NCI-H1417 treated with DMSO at 0.1 percent for 48 hours (cell line): ENCODE data around the gene ITPRID1.
A peak's percentile ranks its signal among the peaks of the same experiment; 100 is the strongest.

Experiments used
- DNase-seq: peaks from one replicate; lab custom pipeline; 2025; lab: John Stamatoyannopoulos, UW

The ITPRID1 gene

DNA sequence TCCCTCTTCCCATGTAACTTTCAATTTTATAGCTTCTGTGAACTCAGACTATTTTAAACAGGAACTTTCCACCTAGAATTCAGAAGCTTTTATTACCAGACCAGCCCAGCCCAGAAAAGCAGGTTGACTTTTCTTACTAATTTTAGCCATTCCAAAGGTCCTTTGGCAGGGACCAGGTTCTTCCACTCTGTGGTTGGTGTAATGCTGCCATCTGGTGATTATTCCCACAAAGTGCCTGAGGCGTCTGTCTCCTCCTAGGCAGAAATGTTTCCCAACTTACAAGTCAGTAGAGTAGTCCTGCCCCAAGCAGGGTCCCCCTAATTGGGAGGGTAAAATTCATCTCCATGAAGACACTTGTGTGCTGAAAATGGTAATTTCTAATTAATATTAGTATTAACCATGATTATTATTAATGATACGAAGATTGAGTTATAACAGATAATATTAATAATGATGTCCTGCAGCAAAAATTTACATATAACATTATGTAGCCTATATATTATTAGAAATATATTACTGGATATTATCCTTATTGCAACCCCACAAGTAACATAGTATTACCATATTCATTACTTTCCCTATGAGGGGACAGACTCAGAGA is 120.1 kb downstream of the ITPRID1 start:
- DNase-seq: peak; percentile 44

DNA sequence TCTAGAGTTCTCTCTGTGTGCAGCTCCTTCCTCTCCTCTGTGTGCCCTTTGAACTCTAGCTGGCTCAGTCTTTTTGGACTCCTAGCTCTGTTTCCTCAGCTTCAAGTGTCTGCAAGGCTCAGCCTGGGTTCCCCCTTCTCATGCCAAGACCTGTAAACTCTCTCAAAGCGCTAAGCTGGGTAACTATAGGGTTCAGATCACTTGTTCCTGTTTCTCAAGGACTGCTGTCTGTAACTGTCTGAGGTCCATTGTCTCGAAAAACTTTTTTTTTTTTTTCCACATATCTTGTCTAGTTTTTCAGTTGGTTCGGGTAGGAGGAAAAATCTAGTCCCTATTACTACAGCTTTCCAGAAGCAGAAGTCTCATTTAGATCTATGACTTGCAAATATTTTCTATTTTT is 126.5 kb downstream of the ITPRID1 start:
- DNase-seq: no peak

DNA sequence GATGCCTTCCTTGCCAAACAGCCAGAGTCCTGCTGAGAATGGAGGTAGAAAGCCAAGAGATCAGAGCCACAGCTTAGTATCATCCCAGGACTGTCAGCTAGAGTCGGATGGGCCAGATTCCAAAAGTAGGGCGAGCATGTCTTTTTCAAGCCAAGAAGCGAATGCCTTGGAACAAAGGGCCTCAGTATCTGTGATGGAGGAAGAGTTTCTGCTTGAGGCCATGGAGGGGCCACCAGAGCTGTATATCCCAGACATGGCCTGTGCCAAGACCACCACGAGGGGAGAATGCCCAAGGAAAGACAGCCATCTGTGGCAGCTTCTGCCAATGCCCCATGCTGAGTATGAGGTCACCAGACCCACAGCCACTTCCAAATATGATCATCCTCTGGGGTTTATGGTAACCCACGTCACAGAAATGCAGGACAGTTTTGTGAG is 128.8 kb downstream of the ITPRID1 start:
- no peak for DNase-seq

- DNase-seq: no peak
Observed at GRCh38 chr7:31646942-31647341, 133.1 kb downstream of the ITPRID1 start.

GRCh38 chr7:31647511-31647910 is 133.6 kb downstream of the ITPRID1 start:
- no peak for DNase-seq

- peak; percentile 14 for DNase-seq
Observed at GRCh38 chr7:31648288-31648687, 134.4 kb downstream of the ITPRID1 start.

GRCh38 chr7:31648880-31649279 is 135.0 kb downstream of the ITPRID1 start:
- DNase-seq: no peak

- no peak for DNase-seq
Observed at GRCh38 chr7:31651234-31652062, 137.6 kb downstream of the ITPRID1 start.

GRCh38 chr7:31652063-31652326 is 138.1 kb downstream of the ITPRID1 start:
- DNase-seq: no peak

DNA sequence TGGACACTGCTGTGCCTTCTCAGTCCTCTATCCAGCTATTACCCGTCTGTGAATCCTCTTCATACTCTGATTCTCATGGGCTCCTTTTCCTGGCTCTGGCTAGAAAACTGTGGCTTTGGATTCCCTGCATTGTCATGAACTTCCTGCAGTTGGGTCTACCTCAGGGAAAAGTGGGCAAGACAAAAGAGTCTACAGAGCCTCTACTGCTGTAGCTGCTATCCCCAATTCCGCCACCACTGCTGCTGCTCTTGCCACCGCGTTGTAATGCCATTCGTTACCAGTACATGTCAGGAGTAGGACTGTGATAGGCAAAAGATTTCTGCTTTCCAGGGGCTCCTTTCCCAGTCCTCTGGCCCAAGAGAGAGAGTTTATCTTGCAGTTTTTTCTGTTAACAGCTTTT is 149.2 kb downstream of the ITPRID1 start:
- DNase-seq: no peak

DNA sequence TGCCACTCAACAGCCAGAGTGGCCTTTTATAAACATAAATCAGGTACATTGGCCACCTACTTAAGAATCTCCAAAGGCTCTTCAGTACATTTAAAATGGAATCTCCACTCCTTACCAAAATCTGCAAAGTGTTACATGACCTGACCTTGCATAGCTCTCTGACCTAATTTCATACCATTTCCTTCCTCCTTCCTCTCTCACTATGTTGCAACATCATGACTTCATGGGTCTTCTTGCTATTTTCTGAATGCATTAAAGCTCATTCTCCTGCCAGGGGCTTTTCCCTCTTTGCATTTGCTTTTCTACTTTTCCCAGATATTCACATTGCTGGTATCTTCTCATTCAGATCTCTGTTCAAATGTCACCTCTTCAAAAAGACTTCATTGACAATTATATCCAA is 151.0 kb downstream of the ITPRID1 start:
- no peak for DNase-seq

DNA sequence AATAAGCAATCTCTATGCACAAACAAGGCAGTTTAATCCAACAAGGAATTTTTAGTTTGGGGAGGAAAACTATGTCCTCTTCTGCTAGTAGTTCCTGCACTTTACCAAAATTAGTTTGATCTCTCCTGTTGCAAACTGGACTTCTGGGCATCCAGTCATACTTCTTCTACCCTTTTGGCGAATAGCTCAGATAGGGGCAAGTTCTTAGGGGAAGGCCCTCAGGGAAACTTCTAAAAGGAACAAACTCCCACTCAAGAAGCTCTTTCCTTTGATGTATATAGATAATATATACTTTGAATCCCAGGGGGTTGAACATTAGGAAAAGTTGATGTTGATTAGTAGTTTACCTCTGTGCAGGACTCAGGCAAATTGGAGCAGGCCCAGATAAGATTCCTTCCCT is 151.7 kb downstream of the ITPRID1 start:
- DNase-seq: no peak

- DNase-seq: no peak
Observed at GRCh38 chr7:31669461-31669860, 155.6 kb downstream of the ITPRID1 start.

- DNase-seq: no peak
Observed at GRCh38 chr7:31679574-31680305, 165.8 kb downstream of the ITPRID1 start.

- peak; percentile 10 for DNase-seq
Observed at GRCh38 chr7:31683445-31684225, 169.7 kb downstream of the ITPRID1 start.

GRCh38 chr7:31687024-31687748 is 173.3 kb downstream of the ITPRID1 start, which contains the start of gene PPP1R17:
Gene PPP1R17, plus strand, starts transcription at chr7:31687215. Its CDS starts 5,227 bp downstream, at chr7:31692442.
- DNase-seq: peak; percentile 69

DNA sequence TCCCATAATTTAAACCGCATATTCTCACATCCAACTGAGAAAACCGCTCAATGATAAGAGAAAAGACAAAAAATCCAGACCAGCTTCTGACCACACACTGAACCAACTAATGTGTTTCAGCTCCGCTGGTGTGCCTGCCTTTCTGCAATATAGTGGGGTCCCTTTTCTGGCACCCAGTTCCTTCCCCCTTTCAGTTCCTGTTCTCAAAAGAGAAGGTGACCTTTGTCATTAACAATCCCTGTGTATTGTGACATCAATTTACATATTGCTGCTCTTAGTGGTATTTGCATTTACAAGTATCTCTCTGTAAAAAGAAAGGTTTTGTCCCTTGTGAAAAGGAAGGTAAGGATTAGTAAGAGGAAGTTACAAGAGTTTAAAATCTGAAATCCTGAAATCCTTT is 174.5 kb downstream of the ITPRID1 start:
- no peak for DNase-seq

DNA sequence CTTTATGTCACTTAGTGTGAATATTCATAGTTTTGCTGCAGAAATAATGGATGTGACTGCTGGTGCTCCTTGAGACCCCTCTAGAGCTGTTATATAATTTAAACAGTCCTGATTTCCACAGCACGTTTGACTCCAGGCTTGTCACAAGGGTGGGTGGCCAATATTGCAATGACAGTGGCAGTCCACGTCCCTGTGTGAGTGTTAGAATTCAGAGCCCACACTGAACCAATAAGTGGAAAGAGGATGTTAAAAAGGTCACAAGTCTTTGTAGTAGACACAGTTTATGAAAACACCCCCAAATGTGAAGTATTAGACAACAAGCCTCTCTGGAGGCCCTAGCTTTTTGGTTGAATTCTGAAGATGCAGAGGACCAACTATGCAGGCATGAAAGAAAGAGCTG is 175.1 kb downstream of the ITPRID1 start:
- no peak for DNase-seq

DNA sequence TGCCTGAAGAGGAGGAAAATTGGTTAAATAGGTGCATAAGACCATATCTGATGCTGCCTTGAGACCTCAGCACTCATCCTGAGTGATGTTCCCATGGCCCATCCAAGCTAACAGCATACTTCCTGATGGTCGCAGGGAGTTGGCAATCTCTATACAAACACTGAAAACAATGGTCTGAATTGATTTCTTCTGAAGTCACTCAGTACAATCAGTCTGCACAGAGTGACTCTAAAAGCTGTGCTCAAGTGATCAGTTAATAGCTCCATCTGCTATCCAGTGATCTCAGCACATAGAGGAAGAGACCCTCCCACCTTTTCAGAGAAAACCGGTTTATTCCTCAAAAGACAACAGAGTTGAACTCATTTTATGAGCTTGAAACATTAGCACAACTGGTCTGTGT is 177.0 kb downstream of the ITPRID1 start:
- no peak for DNase-seq

DNA sequence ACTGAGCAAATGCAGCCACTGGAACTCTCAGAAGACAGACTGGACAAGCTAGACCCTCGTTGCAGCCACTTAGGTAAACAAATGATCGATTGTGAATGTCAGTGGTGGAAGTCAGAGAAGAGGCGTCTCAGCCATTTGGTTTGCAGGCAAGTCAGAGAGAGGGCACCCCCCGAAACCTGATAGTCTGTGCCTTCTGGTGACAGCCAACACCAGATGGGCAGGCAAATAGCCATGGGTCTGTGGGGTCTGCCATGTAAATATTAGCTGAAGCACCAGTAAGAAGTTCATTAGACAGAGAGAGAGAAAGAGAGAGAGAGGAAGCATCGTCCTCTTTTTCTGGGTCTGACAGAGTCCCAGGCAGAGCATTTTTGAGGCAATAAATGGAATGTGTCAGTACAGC is 178.6 kb downstream of the ITPRID1 start:
- no peak for DNase-seq

DNA sequence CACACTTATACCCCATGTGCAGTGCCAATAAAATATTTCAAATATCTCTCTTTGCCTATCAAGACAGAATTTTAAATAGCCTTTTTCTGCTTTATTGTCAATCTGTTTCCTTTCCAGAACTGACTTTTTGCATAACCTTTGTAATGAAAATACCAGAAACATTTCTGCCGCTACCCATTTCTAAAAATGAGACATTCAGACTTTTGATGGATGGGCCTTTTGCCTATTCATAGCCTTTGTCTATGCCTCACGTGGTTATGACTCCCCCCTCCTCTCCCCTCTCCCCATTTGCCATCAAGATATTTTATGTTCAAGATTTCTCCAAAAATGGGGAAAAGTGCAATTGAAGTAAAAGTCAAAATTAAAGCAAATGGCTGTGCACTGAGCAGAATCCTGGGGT is 179.0 kb downstream of the ITPRID1 start:
- DNase-seq: no peak
